NAMALWA (cell line): ENCODE measurements around the gene THSD4.
"Not testable (repeated sequence)": the region's sequence is repeated elsewhere in the genome, so short reads cannot be mapped to it uniquely, and the experiment has no call there.

Experiments used
- DNase-seq: peaks from one replicate; pipeline ENCODE4 v3.0.0-alpha.2; 2015; ENCODE audit warnings: low spot score

The THSD4 gene

DNA sequence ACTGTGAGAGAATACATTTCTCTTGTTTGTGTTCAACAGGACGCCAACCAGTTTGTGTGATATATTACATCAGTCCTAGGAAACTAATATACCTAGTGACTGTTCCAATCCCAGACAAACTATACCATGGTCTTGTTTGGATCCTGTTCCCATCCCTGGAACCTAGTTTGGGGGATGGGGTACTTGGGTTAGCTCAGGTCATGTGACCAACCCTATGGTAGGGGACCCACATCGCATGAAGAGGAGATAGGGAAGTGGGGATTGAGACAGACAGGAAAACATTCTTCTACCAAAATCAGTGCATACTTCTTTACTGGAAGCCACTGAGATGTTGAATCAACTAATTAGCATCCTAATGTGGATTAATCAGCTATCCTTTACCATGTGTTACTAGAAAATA is 146.1 kb downstream of the THSD4 start:
- no peak for DNase-seq

DNA sequence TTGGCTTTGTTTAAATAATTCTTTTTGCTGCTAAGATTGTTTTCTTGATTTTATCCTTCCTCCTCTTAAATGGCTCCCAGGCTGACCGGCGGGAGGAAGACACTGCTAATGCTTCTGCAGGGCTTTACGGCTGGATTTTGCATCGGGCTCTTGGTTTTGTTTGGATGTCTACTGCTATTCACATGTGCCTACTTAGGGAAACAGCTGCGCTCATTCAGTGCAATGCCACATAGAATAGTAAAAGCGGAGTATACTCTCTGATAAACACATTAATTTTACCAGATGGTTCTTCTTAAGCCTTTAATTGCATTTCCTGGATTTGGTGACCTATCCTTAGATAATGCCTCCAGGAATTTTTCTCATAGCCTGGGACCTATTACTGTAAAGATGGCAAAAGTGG is 146.6 kb downstream of the THSD4 start:
- DNase-seq = no peak

DNA sequence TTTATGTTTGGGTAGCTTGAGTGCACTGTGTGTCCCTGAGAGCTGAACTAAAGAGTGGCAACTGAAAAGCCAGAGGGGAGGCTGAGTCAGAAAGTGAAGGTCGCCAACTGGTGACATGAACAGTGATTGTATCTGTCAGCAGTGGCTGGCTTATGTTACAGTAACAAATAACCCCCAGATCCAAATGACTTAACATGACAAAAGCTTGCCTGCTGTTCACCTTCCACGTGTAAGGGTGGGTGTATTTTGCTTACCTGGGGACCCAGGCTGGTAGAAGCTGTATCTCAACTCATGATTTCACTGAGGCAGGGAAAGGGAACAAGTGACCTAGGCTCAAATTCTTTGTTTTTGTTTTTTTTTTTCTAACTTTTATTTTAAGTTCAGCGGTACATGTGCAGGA is 147.3 kb downstream of the THSD4 start:
- DNase-seq = no peak

DNA sequence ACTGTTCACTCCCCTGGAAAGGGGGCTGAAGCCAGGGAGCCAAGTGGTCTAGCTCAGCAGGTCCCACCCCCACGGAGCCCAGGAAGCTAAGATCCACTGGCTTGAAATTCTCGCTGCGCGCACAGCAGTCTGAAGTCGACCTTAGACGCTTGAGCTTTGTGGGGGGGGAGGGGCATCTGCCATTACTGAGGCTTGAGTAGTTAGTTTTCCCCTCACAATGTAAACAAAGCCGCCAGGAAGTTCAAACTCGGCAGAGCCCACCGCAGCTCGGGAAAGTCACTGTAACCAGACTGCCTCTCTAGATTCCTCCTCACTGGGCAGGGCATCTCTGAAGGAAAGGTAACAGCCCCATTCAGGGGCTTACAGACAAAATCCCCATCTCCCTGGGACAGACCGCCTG is 150.3 kb downstream of the THSD4 start:
- not testable (repeated sequence) for DNase-seq

DNA sequence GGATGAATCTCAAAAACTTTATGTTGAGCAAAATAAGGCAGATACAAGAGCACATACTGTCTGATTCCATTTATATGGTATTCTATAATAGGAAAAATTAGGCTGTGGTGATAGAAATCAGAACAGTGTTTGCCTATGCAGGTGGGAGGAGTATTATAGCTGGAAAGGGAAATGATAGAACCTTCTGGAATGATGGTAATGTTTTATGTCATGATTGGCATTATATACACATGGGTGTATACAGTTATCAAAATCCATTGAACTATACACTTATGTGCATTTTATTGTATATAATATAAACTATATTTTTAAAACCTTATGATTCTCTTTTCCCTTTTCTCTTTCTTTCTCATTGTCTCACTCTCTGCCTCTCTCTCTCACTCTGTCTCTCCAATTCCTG is 156.1 kb downstream of the THSD4 start:
- no peak for DNase-seq

DNA sequence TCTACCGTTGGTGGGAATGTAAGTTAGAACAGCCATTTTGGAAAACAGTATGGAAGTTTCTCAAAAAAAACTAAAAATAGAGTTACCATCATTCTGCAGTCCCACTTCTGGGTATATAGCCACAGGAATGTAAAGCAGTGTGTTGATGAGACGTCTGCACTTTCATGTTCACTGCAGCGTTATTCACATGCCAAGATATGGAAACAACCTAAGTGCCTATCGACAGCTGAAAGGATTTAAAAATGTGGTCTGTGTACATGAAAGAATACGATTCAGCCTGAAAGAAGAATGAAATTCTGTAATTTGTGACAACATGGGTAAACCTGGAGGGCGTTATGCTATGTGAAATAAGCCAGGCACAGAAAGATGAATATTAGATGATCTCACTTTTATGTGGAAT is 157.7 kb downstream of the THSD4 start:
- DNase-seq = no peak

DNA sequence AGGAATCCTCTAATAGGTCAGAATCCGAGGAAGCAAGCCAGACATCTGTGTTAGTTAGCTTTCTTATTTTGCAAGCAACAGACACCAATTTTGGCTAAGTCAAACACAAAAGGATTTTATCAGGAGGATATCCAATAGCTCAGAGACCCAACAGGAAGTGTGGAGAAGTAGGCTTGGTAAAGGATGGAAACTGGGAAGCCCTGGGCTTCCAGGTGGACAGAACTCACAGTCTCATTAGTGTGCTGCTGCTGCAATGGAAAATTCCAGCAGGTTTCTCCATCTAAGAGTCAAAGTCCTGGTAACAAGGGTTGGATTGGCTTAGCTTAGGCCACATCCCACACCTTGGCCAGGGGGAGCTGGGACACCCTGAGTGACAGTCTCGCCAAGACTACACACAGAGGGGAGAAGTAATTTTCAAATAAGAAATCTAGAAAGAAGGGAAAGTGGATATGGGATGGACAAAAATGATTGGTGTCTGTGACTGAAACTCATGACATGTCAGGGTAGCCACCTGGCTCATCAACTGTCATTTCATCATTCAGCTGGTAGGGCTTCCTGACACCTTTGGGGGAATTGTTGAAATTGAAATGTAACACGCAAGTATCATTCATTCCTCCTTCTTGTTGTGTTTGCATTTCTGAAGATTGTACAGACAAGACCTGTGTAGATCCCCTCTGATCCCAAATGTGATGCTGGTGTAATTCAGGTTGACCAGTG is 158.6 kb downstream of the THSD4 start:
- no peak for DNase-seq

DNA sequence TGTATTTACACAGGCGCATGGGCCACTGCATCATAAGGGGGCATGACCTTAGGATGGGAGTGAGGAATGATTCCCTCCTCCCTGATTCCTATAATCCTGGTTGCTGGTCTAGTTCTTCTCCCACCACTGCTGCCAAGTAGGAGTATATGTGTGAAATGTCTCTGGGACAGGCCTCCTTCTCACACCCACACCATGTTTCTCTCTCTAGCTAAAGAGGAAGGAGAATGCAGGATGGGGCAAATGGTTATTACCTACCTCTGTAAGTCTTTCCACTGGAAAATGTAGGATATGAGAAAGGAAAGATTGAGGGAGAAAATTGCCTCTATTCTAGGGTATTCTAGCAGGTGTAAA is 159.2 kb downstream of the THSD4 start:
- DNase-seq = no peak

DNA sequence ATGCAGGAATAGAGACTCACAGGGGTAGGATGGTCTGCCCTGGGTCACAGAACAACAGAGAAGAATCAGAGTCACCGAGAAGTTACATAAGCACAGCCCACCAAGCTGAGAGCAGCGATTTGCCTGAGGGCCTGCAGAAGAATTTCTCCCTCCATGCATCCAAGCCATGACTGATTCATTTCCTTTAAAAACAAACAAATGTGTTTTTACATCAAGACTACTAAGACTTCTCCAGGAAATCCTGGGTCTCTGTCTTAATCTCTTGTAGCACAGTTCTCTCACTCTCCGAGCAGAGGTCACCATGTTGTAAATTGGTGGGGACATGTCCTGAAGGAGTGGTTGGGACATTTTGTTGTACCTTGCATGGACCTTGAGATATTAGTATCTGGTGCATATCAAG is 159.8 kb downstream of the THSD4 start:
- no peak for DNase-seq

DNA sequence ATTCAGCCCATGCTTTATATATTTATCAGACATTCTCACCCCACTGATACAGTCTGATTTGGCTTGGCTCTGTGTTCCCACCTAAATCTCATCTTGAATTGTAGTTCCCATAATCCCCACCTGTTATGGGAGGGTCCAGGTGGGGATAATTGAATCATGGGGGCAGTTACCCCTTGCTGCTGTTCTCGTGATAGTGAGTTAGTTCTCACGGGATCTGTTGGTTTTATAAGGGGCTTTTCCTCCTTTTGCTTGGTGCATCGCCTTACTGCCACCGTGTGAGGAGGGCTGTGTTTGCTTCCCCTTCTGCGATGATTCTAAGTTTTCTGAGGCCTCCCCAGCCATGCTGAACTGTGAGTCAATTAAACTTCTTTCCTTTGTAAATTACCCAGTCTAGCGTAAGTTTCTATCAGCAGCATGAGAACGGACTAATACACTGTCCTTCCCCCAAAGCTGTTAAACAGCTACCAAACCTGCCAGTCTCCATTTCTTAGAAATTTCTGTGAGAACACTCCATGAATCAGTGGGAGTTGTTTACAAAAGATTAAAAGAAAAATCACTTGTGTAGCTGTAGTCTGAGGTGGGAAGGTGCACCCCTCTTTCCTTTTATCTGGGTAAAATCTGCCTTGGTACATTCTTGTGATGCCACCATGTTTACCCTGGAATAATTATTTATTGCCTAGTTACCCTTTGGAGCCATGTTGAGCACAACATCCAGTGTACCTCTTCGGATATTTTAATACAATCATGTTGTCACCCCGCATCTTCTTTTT is 160.5 kb downstream of the THSD4 start:
- no peak for DNase-seq

DNA sequence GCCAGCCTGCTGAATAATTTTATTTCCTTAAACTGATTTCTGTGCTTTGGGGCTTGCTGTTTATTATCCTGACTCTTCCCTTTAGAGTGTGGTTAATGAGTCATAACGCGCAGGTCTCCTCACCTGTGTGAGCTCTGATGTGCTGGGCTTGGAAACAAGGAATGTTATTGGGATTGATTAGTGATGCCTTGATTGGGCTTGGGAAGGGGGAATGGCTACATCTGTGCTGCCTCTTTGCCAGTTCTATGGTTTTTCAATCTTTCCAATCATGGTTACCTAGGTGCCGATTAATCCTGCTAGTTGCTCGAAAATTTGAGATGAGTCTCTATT is 161.0 kb downstream of the THSD4 start:
- no peak for DNase-seq

DNA sequence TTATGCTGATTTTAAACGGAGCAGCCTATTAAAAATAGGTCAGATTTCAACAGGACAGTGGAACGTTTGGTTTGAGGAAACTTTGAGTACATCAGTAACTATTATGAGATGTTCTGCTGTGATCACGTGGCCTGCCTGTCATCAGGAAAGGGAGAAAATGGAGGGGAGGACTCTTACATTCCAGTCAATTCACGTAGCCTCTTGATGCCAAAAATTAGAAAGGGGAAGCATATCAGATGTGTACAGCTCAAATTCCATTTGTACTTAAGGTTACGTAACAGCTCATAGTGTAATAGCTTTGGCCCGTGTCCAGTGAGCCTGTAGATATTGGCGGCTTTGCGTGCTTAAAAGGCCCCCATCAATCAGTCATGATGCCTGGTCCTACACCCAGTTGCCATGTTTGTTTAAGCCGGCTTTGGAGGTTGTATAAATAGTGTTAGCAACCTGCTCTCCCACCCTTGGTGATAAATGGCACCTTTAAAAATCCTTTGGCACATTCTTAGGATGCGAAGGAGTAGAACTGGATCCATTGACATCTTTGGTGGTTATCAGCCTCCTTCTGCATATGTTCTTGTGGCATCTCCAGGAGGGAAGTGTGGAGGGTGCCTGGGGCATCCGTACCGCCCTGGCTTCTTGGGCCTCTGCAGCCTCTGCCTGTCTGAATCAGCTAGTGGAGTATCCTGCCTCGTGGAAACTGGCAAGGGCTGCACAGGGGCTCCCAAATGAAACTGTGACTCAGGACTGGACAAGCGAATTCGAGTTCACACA is 163.9 kb downstream of the THSD4 start:
- no peak for DNase-seq

DNA sequence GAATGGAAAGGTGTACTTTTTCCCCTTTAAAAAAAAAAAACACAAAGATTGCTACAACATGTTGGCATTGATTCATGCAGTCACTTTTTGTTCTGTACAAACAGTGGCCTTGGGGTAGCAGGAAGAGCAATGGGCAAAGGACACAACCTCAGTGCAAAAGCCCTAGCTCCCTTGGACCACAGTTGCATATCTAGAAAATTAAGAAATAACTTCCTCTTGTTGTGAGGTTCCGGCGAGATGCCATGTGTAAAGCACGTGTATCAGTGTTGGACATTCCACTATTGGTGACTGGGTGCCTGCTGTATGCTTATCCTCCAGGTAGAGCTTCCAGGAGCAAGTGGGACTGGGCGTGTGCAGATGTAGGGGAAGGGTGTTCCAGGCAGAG is 164.5 kb downstream of the THSD4 start:
- DNase-seq = no peak

DNA sequence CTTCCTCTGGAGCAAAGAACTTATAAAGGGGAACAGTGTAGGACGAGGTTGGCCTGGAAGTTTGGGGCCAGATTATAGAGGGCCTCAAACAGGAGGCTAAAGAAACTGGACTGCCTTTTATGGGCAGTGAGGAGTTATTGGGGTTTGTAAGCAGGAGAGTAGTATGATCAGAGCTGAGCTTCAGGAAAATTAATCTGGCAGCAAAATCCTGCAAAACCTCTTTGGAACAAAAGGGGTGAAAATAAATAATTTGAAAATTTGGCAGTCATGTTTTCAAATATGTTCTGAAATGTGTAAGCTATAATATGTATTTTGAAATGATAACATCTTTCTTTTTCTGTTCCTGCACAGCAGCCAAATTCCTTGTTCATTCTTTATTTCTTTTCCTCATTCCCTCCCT is 164.9 kb downstream of the THSD4 start:
- no peak for DNase-seq

DNA sequence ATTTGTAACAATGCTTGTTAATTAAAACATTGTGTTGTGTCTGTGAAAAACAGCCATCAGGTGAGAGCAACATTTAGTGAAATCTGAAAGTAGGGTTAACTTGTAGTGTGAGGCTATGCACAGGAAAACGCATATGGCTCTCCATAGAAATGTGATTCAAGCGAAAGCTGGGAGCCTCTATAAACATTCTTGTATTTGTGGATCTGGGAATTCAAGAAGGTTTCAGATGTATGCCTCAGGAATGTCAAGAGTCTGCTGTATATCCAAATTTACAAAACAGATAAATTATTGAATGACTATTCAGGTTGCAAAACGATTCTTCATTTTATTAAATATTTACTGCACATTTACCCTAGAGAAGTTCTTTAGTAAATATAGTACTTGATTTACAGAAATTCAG is 166.0 kb downstream of the THSD4 start:
- DNase-seq = no peak

DNA sequence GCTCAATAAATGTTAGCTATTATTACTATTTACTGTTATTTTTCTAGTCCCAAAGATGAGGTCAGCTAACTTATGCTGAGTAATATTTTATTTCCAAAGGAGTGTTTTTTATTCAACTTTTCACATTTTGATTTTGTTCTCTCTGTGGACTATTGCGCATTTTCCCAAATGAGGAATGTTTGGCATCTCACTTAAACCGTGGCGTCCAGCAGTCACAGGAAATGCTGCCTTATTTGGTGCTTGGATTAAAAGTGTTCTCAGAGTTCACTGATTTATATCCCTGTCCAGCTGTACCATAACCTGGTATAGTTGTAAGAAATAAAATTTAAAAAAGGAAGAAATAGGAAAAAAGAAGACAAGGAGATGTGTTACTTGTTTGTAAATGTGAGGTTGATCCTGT is 166.8 kb downstream of the THSD4 start:
- DNase-seq = no peak

DNA sequence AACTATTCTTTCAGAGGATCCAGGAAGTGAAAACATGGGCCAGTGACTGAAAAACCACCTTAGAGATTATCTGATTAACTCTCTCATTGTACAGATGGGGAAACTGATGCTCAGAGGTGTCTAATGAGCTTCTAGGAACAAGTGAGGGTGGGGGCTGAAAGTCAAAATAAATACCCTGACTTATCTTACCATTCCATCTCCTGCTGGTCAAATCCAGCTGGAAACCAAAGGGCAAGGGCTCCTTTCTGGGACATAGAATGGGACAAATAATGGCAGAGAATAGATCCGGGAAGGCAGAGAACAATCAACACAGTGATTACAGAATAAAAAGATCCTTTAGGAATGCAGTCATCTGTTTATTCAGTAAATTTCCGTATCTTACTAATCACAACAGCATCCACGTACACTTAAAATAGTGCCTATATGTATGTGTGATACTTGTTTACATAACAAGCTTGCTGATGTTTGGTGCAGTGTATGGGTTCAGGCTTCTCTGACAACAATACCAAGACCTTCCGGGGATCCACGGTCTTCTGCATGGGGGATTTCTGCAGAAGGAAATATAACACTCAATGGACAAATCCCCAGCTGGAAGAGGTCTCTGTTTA is 173.2 kb downstream of the THSD4 start:
- no peak for DNase-seq

DNA sequence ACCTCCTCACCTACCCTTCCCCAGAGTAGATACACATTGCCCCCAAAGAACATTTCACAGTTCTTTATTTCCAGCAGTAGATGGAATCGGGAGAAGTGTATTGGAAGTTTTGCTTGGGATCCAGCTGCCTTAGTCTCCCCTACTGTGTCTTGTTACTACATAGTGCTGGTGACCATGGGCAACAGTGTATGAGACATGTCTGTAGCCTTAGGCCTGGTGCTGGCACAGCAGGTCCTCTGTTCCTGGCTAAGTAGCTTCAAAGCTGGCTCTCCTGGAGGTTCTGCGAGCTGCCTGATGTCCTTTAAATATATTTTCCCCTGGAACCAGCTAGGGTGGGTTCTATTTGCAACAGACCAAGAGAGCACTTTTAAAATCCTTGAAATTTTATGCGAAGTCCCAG is 174.7 kb downstream of the THSD4 start:
- no peak for DNase-seq

DNA sequence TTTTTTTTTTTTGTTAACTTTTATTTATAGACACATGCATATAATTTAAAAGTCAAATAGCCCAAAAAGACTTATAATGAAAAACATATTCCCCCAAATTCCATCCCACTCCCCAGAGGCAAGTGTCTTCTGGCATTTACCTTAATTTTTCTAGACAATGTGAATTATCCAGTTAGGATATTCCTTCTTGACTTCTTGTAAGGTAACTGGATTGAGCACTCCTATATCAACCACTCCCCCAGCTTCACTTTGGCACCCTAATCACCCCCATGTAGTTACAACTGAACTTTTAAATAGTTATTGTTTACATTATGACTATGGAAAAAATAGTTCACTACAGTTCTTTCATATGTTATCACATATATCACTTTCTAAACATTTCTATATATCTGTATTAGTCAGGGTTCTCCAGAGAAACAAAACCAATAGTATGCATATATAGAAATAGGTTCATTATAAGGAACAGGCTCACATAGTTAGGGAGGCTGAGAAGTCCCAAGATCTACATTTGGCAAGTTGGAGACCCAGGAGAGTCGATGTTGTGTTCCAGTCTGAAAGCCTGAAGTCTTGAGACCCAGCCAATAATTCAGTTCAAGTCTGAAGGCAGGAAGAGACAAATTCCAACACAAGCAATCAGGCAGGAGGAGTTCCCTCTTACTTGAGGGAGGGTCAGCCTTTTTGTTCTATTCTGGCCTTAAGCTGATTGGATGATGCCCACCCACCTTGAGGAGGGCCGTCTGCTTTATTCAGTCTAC is 175.8 kb downstream of the THSD4 start:
- DNase-seq = no peak

DNA sequence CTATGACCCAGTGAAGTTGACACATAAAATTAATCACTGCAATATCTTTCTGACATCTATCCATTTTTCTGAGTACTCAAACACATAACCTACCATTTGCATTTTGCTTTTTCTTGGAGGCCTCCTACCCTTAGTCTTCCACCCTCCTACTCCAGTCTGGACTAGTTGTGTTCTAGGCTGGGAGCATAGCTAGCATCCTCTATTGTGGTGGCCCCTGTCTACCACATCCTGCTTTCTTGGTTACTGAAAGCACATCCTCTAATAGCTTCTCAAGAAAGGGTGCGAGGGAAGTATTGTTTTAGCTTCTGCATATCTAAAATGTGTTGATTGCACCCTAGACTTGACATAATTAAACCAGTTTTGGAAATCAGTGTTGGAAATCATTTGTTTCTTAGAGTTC is 176.5 kb downstream of the THSD4 start:
- DNase-seq = no peak

DNA sequence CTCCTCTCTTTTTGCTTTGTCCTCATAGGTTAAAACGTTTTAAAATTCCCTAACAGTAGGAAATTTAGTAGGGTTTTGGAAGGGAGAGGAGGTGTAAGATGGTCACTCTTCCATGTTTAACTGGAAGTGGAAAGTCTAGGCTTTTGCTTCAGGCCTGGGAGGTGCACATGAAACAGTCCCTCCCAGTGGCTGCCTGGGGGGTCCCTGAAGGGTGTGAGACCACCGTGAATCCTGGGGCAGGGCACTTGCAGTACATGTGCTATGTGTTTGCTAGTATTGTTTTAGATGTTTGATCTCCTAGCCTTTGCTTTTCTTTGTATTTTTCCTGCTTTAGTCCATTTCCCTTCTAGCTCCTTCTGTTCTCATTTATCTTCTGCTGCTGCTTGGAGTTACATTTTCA is 178.5 kb downstream of the THSD4 start:
- no peak for DNase-seq

DNA sequence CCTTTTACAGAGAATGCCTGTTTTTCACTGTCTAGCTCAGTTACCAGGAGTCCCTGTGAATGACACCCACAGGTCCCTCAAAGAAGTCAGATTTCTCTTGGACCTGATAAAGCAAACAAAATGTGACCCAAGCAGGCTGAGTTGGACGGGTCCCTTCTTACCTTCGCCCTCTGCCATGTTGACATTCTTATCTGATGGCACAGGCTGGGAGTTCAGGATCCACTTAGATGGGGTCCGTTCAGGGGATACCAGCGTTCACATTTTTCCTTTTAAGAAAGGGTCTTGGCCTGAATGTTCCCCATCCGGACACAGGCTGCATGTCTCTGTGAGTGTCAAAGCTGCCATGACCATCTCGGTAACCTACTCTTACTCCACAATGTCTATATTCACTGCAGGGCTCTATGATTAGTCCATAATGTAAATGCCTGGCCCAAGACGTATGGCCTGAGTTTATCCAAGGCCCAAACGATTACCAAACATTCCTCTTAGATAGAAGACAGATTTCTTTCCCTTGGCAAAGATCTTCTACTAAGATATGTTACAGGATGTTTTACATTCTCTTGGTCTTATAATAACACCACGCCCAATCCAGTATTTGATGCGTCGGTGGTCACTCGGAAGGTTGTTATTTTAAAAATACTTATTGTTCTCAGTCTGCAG is 179.1 kb downstream of the THSD4 start:
- no peak for DNase-seq
